HG02623 (cell line): ENCODE measurements around the gene LSP1.

Experiments
- ATAC-seq: cut with Tn5 transposase; IDR thresholded peaks from one replicate; pipeline ENCODE4 v1.9.1; 2021; ENCODE audit warnings: moderate library complexity; ENCODE audit not compliant: unreplicated experiment

LSP1 gene

DNA sequence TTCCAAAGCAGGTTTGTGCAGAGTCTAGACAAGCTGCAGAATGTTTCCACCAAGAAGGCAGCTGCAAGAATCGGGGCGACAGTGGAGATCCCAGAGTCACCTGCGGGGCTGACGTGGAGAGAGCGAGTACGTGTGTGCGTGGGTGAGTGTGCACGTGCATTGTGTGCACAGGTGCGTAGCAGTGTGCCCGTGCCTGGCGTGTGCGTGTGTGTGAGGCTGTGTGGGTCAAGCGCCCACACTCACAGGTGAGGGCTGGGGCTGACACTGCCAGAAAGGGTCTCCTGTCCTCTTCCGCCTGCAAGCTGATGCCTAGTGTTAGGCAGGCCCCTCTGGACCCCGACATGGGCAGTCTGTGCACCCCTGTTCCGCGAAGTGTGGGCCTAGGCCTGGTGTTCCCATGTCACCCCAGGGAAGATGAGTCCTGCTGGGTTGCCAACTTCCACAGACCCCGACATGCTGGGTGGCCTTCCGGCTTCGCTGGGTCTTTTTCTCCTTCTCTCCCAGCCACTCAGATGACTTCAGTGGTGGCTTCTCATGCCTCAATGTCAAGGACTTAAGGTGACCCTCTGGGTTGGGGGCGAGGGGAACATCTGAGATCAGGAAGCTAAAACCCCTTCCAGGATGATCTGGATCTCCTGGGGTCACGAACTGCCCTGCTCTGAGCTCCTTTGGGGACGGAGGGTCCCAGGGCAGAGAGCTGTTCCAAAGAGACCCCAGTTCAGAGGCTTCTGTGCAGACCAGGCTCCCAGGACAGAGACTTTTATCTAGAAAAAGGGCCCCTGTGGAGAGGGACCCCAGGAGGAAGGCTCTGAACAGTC is 28.5 kb upstream of the LSP1 start:
- no peak for ATAC-seq

- no peak for ATAC-seq
Measured at GRCh38 chr11:1825039-1825740, 27.7 kb upstream of the LSP1 start.

DNA sequence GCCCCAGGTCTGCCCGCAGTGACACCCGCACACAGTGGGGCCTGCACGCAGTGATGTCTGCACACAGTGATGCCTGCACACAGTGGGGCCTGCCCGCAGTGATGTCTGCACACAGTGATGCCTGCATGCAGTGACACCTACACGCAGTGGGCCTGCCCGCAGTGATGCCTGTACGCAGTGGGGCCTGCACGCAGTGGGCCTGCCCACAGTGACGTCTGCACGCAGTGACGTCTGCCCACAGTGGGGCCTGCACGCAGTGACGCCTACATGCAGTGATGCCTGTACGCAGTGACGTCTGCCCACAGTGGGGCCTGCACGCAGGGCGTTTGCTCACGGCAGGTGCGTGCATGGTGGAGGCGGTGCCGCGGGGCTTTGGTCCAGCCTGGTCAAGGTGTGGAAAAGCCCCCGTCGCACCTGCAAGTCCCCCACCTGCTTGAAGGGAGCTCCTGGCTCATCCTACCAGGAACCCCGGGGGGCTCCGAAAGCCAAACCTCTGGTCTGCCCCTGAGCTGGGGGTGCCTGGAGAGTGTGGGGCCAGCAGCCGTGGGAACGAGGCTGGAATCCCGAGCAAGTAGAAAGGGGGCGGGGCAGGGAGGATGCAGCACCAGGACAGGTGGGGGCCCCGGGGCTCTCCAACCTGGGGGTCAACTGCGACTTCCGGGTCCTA is 27.0 kb upstream of the LSP1 start:
- ATAC-seq: no peak

DNA sequence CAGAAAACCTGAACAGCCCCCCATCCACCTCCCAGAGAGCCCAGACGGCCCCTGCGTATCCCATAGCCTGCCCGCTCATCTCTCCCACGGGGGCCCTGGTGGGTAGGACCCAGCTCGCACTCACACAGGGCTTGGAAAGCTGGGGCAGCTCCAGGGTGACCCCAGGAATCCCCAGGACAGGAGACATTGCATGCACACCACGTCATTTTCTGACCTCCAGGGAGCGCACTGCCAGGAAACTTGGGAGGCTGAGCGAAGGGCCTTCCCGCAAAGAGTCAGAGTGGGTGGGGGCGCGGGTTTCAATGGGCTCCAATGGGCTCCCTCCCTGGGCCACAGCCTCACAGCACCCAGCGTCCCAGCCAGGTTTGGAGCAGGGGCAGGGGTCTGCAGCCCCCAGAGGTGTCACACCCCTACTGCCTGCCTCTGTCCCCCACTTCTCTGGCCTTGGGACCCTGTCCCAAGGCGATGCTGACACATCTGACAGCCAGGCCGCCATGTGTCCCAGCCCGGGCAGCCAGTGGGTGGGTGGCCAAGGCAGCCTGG is 26.3 kb upstream of the LSP1 start:
- no peak for ATAC-seq

DNA sequence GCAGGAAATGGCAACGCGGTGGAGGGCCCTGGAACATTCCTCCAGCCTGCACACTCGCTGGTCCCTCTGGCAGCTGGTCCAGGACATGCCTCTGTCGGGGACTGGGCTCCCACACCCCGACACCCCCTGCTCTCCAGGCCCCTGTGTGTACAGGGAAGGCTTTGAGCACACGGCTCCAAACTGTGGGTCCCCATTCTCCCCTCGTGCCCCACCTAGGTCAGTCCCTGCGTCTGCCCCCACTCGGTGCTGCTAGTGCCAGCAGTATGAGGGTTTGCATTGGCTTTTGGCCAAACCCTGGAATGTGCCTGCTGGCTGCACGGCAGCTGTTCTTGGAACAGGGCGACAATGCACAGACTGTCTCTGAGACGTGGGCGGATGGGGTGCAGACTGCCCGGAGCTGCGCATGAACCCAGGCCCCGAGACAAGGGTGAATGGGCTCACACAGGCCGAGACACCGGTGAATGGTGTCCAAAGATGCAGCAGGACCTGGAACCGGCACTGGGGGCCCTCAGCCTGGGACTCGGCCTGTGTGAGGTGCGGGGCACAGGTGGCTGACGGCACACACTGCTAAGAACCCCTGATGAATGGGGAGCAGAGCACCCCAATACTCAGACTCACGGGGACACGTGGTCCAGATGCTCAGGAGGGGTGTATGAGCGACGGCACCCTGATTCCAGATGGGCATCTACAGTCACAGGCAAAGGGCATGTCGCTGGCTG is 25.6 kb upstream of the LSP1 start:
- no peak for ATAC-seq

DNA sequence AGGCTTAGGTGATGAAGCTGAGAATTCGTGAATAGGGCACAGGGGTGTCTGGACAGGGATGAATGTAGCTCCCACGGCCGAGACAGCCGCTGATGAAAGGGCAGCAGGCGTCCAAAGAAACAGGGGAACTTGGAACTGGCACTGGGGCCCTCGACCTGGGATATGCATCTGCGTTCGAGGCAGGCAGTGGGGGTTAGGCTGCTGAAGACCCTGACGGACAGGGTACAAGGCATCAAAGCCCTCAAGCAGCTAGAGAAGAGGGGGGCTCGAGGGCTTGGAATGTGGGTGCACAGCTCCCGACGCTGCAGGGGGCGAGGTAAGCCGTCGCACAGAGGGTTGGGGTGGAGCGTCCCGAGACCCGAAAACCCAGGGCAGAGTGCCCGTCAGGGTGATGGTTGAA is 25.0 kb upstream of the LSP1 start:
- no peak for ATAC-seq

GRCh38 chr11:1828542-1828941 is 24.3 kb upstream of the LSP1 start:
- no peak for ATAC-seq

- no peak for ATAC-seq
Measured at GRCh38 chr11:1829039-1829820, 23.7 kb upstream of the LSP1 start.

GRCh38 chr11:1830004-1830321 is 22.9 kb upstream of the LSP1 start:
- ATAC-seq: no peak

GRCh38 chr11:1830322-1831223 is 22.3 kb upstream of the LSP1 start:
- ATAC-seq: no peak

DNA sequence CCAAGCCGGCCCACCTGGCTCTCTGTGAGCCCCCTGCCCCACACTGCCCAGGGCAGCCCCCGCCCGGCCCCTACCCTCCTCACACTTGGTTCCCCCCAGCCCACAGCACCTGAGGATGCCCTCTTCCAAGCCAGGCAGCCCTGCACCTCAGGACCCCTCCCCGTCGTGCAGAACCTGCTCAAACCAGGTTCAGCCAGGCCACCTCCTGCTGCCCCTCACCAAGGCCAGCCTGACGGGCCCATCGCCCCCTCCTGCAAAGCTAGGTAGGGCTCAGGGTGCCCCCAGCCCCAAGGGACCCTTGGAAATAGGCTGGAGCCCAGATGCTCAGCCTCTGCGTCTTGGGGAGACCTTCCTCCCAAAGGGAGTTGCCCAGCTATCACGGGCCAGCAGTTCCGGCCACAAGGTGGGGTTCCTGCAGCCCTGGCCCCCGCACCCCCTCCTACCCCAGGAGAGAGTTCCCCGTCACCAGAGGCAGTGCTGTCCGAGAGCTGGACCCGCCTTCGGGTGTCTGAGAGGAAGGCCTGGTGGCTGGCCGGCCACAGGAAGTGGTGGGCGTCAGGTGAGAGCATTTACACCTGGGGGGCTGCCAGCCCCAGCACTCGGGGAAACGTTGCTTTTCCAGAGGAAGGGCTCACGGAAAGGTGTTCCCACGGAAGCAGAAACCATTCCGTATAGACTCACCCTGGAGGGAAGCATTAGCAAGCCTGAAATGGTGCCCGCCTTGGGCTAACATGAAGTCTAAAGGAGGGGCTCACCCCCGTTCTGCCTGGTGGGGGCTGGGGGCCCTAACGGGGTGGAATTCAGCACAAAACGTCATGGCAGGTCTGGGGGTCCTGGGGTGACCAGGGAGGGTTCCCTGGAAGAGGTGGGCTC is 21.3 kb upstream of the LSP1 start:
- no peak for ATAC-seq

DNA sequence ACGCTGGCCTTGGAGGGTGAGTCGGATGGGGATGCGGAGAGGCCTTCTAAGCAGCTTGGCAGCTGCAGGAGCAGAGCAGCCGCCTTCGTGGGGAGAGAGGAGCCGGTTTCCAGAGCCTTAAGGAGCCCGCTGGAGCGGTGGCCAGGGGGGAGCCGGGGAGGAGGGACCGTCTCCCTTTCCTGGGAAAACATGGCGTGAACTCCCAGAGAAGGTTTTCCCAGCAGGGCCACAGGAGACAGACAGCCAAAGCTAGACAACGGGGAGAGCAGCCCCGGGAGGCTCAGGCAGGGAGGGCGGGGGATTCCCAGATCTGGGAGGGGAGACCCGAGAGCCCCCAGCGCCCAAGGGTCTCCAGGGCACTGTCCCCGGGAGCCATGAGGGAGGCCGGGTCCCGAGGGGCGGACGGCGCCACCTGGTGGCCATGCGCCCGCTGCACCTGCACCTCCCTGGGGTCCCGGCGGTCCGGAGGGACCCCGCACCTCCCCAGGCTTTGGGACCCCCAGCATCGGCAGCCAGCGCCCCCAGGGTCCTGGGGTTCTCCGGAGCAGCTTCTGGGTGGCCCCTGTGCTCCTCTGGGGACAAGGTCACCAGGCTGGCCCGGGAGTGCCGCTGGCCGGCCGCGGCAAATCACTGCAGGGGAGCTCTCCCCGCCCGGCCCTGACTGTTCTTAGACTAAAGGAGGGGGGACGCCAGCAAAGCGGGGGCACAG is 20.5 kb upstream of the LSP1 start:
- ATAC-seq: no peak

DNA sequence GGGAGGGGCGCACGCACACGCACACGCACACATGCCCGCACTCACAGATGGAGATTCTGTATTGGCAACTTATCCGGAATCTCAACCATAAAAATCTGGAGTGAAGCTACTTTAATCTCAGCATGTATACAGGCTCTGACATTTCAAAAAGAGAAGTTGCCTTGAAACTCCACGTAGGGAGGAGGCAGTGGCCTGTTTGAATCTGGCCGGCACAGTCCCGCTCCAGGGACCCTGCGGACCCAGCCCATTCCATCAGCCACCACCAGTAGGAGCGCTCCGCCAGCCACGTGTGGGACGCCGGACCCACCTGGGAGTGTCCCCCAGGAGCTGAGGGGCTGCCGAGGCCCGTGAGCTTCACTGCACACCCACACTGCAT is 20.0 kb upstream of the LSP1 start:
- ATAC-seq: no peak

DNA sequence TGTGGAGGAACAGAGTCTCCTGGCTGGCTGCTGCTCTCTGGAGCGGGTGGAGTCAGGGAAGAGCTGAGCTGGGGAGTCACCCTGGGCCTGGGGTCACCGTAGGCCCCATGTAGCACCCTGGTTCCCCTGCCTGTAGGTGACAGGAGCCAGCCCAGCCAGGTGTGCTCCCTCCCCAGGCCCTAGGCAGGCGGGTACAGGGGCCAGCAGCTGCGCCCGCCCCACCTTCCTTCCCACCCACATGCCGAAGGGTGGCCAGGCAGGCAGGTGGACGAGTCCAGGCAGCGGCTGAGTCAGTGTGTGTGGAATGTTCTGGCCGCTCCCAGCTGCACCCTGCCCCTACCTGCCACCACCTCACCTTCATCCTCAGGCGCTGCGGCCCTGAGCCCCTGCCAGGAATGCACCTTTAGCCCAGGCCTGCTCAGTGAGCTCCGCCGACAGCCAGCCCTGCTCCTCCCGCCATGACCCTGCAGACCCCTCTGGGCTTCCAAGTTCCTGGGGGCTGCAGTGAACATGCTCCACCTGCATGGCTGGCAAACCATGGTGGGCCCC is 18.7 kb upstream of the LSP1 start:
- ATAC-seq: no peak

- no peak for ATAC-seq
Measured at GRCh38 chr11:1834779-1835670, 17.9 kb upstream of the LSP1 start, which contains the start of gene SYT8. TSS of gene SYT8 (plus strand) at chr11:1834990. CDS start at chr11:1835106, 116 bp downstream.

DNA sequence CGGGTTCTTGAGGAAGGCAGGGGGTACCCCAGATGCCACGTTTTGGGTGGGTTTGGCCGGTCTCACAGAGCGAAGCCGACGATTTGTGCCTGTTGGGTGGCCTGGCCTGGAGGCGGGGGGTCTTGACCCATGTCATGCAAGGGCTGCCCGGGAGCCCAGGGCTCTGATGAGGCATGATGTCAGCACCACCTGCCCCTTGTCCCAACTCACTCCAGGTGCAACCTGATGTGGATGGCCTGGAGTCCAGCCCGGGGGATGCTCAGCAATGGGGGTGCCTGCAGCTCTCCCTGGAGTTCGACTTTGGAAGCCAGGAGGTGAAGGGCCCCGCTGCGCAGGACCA is 17.2 kb upstream of the LSP1 start:
- no peak for ATAC-seq
